ENCODE results near the gene SOX21.

DNA sequence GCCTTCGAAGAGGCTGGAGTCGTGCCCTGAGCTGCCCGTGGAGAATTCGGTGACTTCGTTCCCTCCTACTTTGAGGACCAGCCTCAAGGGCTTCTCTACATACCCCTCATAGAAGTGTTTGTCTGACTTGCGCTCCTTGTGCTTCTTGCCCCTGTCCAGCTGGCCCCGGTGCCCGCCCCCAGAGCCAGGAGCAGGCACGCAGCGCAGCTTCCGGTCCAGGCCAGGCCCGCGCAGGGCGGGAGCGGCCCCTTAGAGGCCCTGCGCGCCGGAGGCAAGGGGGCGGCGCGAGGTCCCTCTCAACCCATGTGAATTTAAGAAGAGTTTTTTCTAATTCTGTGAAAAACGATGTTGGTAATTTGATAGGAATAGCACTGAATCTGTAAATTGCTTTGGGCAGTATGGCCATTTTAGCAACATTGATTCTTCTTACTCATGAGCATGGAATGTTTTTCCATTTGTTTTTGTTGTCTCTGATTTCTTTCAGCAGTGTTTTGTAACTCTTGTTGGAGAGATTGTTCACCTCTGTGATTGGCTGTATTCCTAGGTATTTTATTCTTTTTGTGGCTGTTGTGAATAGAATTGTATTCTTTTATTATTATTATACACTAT lies 46.9 kb upstream of the SOX21 start:
- TF ChIP-seq, protein P1, sequence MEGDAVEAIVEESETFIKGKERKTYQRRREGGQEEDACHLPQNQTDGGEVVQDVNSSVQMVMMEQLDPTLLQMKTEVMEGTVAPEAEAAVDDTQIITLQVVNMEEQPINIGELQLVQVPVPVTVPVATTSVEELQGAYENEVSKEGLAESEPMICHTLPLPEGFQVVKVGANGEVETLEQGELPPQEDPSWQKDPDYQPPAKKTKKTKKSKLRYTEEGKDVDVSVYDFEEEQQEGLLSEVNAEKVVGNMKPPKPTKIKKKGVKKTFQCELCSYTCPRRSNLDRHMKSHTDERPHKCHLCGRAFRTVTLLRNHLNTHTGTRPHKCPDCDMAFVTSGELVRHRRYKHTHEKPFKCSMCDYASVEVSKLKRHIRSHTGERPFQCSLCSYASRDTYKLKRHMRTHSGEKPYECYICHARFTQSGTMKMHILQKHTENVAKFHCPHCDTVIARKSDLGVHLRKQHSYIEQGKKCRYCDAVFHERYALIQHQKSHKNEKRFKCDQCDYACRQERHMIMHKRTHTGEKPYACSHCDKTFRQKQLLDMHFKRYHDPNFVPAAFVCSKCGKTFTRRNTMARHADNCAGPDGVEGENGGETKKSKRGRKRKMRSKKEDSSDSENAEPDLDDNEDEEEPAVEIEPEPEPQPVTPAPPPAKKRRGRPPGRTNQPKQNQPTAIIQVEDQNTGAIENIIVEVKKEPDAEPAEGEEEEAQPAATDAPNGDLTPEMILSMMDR (IDR thresholded peaks at IDR 0.05 in 2 of 3, conservative IDR thresholded peaks at IDR 0.05 in 1 of 3; ENCODE audit: control insufficient read depth in 2 of 3, extremely low read depth in 1 of 3, insufficient read depth in 1 of 3, low read depth in 3 of 3, low read length in 3 of 3): no peak
- TF ChIP-seq HCFC1 (IDR thresholded peaks at IDR 0.05; ENCODE audit: low read length) (no peak), POLR2AphosphoS2 (IDR thresholded peaks at IDR 0.05; ENCODE audit: low read depth, low read length) (no peak), EP300 (IDR thresholded peaks at IDR 0.05; ENCODE audit: borderline replicate concordance in 1 of 2, control insufficient read depth in 1 of 2, low read depth in 2 of 2, low read length in 2 of 2) (no peak)
- TF ChIP-seq, protein P2, sequence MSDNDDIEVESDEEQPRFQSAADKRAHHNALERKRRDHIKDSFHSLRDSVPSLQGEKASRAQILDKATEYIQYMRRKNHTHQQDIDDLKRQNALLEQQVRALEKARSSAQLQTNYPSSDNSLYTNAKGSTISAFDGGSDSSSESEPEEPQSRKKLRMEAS (IDR thresholded peaks at IDR 0.05; ENCODE audit: low read depth, low read length): no peak

Measured in GM12878 (cell line).